CD4-positive, alpha-beta T cell (primary cell): Measurements from ENCODE around the gene TPPP. TPM values are rescaled to one million over a fixed set of nuclear protein-coding genes. Genes with fewer than 3 reads are reported as not detected.
A peak's percentile ranks its signal among the peaks of the same experiment; 100 is the strongest.
"Not testable (repeated sequence)": the region's sequence is repeated elsewhere in the genome, so short reads cannot be mapped to it uniquely, and the experiment has no call there.

ENCODE experiments used
- ATAC-seq: fragments of 200-7000 bp; cut with Tn5 transposase; one replicate; pipeline ENCODE4 v1.10.0; 2022; ENCODE audit warnings: mild to moderate bottlenecking; ENCODE audit not compliant: poor library complexity
- CTCF ChIA-PET: fragments of 350-600 bp; sonication (Branson Sonifier 250); formaldehyde crosslinking; loops from one replicate; lab custom pipeline; 2021; ENCODE audit warnings: antibody characterized with exemption, inconsistent platforms; lab: Charles Lee
- POLR2A ChIA-PET: fragments of 350-600 bp; sonication (Branson Sonifier 250); formaldehyde crosslinking; loops from one replicate; lab custom pipeline; 2021; ENCODE audit warnings: antibody characterized with exemption, inconsistent platforms; lab: Charles Lee
- DNase-seq, 14 experiments: peaks; one replicate each; pipeline ENCODE4 v3.0.0-alpha.2; 2013 to 2020; ENCODE audit warnings: mixed read lengths in 2 of 14
- H3K27ac ChIP-seq, 2 donors: one replicate each; pipeline versions ENCODE4 v1.5.1 to v1.7.0; 2013; ENCODE audit warnings: low read length in 2 of 2, low read depth in 1 of 2, mild to moderate bottlenecking in 1 of 2
- H3K27me3 ChIP-seq, 2 experiments: 1 replicate in 1 of 2; 2 replicates in 1 of 2; pipeline versions ENCODE4 v1.6.1 to v1.7.0; 2013; ENCODE audit warnings: low read length in 2 of 2, control low read depth in 1 of 2, mild to moderate bottlenecking in 1 of 2, moderate library complexity in 1 of 2; ENCODE audit not compliant: insufficient read depth in 2 of 2, control insufficient read depth in 1 of 2
- H3K36me3 ChIP-seq: one replicate; pipeline ENCODE4 v1.6.1; 2013; ENCODE audit warnings: low read length, control low read depth; ENCODE audit not compliant: insufficient read depth
- H3K4me1 ChIP-seq: one replicate; pipeline ENCODE4 v1.6.1; 2013; ENCODE audit warnings: low read length, control low read depth; ENCODE audit not compliant: insufficient read depth
- H3K4me3 ChIP-seq: one replicate; pipeline ENCODE4 v1.5.1; 2013; ENCODE audit warnings: mild to moderate bottlenecking, low read length, moderate library complexity
- H3K9me3 ChIP-seq, 2 experiments: 1 replicate in 1 of 2; 2 replicates in 1 of 2; pipeline versions ENCODE4 v1.6.1 to v1.7.0; 2013; ENCODE audit warnings: low read length in 2 of 2, mild to moderate bottlenecking in 2 of 2, control low read depth in 1 of 2, moderate library complexity in 1 of 2; ENCODE audit not compliant: control insufficient read depth in 1 of 2, insufficient read depth in 1 of 2
- H3K27ac Mint-ChIP-seq: one replicate; pipeline ENCODE4 v1.8.0; 2020; ENCODE audit warnings: mixed read lengths
- H3K27me3 Mint-ChIP-seq: one replicate; pipeline ENCODE4 v1.8.0; 2021; ENCODE audit warnings: mixed read lengths
- H3K36me3 Mint-ChIP-seq: one replicate; pipeline ENCODE4 v1.8.0; 2021; ENCODE audit warnings: low read depth, mixed read lengths
- H3K4me1 Mint-ChIP-seq: one replicate; pipeline ENCODE4 v1.8.0; 2021; ENCODE audit warnings: low read depth, mixed read lengths
- H3K4me3 Mint-ChIP-seq: one replicate; pipeline ENCODE4 v1.8.0; 2020; ENCODE audit warnings: mild to moderate bottlenecking, mixed read lengths
- H3K9me3 Mint-ChIP-seq: one replicate; pipeline ENCODE4 v1.8.0; 2020; ENCODE audit warnings: mixed read lengths
- intact Hi-C, 2 experiments: fragments of 100-400 bp; cut with DNase I in 1 of 2; cut with micrococcal nuclease in 1 of 2; formaldehyde crosslinking; loops; one replicate each; pipeline versions ENCODE4 v1.15.1 to v1.9.0; 2023 to 2025; cut with DNase I, micrococcal nuclease
- total RNA-seq, 174 experiments: library from RNA in 2 of 174; stranded (reverse) in 2 of 174; gene quantifications; one replicate each; pipeline ENCODE4 v1.2.3 and lab custom pipeline; 2021 to 2026

Gene TPPP
- total RNA-seq, 2 experiments from 2014 or later, result 8.2 to 8.5 TPM

GRCh38 chr5:682216-682615, 10.9 kb downstream of the TPPP start:
- H3K36me3 ChIP-seq, H3K9me3 ChIP-seq, H3K27ac ChIP-seq, H3K27me3 Mint-ChIP-seq, H3K4me1 Mint-ChIP-seq, H3K4me1 ChIP-seq, H3K4me3 ChIP-seq, POLR2A ChIA-PET, H3K9me3 Mint-ChIP-seq, H3K4me3 Mint-ChIP-seq, ATAC-seq, H3K36me3 Mint-ChIP-seq, H3K27me3 ChIP-seq, H3K27ac Mint-ChIP-seq, CTCF ChIA-PET: not testable (repeated sequence)
- intact Hi-C loops, result loop anchor here (2.0 to 5.0 kb wide), 2 partner anchors 93 to 95 kb away; no protein-coding TSS in a partner anchor
- peak in 1 of 14 experiments; percentile 4 for DNase-seq

GRCh38 chr5:681317-682191, 11.6 kb downstream of the TPPP start:
- H3K27ac Mint-ChIP-seq, H3K4me3 Mint-ChIP-seq, H3K4me3 ChIP-seq, H3K27me3 Mint-ChIP-seq, H3K4me1 ChIP-seq, H3K36me3 Mint-ChIP-seq, POLR2A ChIA-PET, H3K9me3 ChIP-seq, H3K4me1 Mint-ChIP-seq, H3K27ac ChIP-seq, H3K9me3 Mint-ChIP-seq, CTCF ChIA-PET, H3K27me3 ChIP-seq, H3K36me3 ChIP-seq, ATAC-seq: not testable (repeated sequence)
- intact Hi-C loops, result loop anchor here (2.0 to 5.0 kb wide), 2 partner anchors 93 to 96 kb away; no protein-coding TSS in a partner anchor
- peak in 2 of 14 experiments; percentile 9 to 27 for DNase-seq

- H3K4me3 Mint-ChIP-seq, H3K27me3 ChIP-seq, CTCF ChIA-PET, H3K36me3 ChIP-seq, H3K4me1 Mint-ChIP-seq, H3K36me3 Mint-ChIP-seq, H3K27ac Mint-ChIP-seq, H3K4me3 ChIP-seq, H3K4me1 ChIP-seq, H3K27ac ChIP-seq, H3K9me3 Mint-ChIP-seq, H3K9me3 ChIP-seq, ATAC-seq, H3K27me3 Mint-ChIP-seq, POLR2A ChIA-PET: not testable (repeated sequence)
- DNase-seq, result peak in 1 of 14 experiments; percentile 2
- intact Hi-C loops, result loop anchor here in 1 of 2 experiments (5.0 kb wide), 1 partner anchor 96 kb away; no protein-coding TSS in a partner anchor
Measured at GRCh38 chr5:680836-681235, 12.3 kb downstream of the TPPP start.

GRCh38 chr5:680118-680795, 12.9 kb downstream of the TPPP start:
- H3K27ac Mint-ChIP-seq, POLR2A ChIA-PET, H3K9me3 Mint-ChIP-seq, H3K4me3 Mint-ChIP-seq, DNase-seq, H3K27ac ChIP-seq, H3K27me3 Mint-ChIP-seq, H3K4me3 ChIP-seq, H3K4me1 ChIP-seq, H3K9me3 ChIP-seq, H3K36me3 Mint-ChIP-seq, H3K27me3 ChIP-seq, H3K4me1 Mint-ChIP-seq, CTCF ChIA-PET, ATAC-seq, H3K36me3 ChIP-seq: not testable (repeated sequence)
- intact Hi-C loops, result loop anchor here in 1 of 2 experiments (5.0 kb wide), 1 partner anchor 97 kb away; no protein-coding TSS in a partner anchor

GRCh38 chr5:679166-679895, 13.8 kb downstream of the TPPP start:
- DNase-seq, result peak in 1 of 14 experiments; percentile 17
- intact Hi-C loops, result not testable (repeated sequence)

GRCh38 chr5:678521-678920, 14.6 kb downstream of the TPPP start:
- H3K36me3 ChIP-seq, H3K9me3 ChIP-seq, H3K27me3 ChIP-seq, POLR2A ChIA-PET, H3K27ac ChIP-seq, H3K4me1 Mint-ChIP-seq, H3K36me3 Mint-ChIP-seq, ATAC-seq, H3K4me3 ChIP-seq, CTCF ChIA-PET, H3K27ac Mint-ChIP-seq, H3K4me3 Mint-ChIP-seq, H3K9me3 Mint-ChIP-seq, intact Hi-C loops, H3K27me3 Mint-ChIP-seq: not testable (repeated sequence)
- peaks cover 10% of the 10 kb centered on the region for H3K4me1 ChIP-seq
- DNase-seq, result peak in 2 of 14 experiments; percentile 13 to 20

More at GRCh38 chr5:679166-679895, 13.8 kb downstream of the TPPP start:
- CTCF ChIA-PET, H3K27ac Mint-ChIP-seq, H3K27ac ChIP-seq, H3K27me3 ChIP-seq, ATAC-seq, H3K9me3 ChIP-seq, H3K36me3 ChIP-seq, H3K4me3 ChIP-seq, H3K4me3 Mint-ChIP-seq, H3K36me3 Mint-ChIP-seq, H3K4me1 ChIP-seq, H3K4me1 Mint-ChIP-seq, POLR2A ChIA-PET, H3K9me3 Mint-ChIP-seq, H3K27me3 Mint-ChIP-seq: not testable (repeated sequence)
